Neural progenitor cell (in vitro differentiated cells): ENCODE measurements around the gene HYAL3. TPM values are rescaled to one million over a fixed set of nuclear protein-coding genes. Genes with fewer than 3 reads are reported as not detected.

Experiments
- DNase-seq: peaks from one replicate; pipeline ENCODE4 v3.0.0-alpha.2; 2016; ENCODE audit warnings: low spot score
- H2AFZ ChIP-seq: fragments of 200-600 bp; sonication (generic); replicated peaks from 2 replicates; pipeline ENCODE4 v1.6.1; 2016; ENCODE audit warnings: antibody characterized with exemption
- H3F3A ChIP-seq: fragments of 200-600 bp; sonication (generic); 2 replicates; pipeline ENCODE4 v1.6.1; 2016; ENCODE audit warnings: antibody characterized with exemption, low read depth
- H3K27ac ChIP-seq: fragments of 200-600 bp; sonication (generic); 2 replicates; pipeline ENCODE4 v1.5.1; 2016; ENCODE audit warnings: mild to moderate bottlenecking
- H3K27me3 ChIP-seq: fragments of 200-600 bp; sonication (generic); 2 replicates; pipeline ENCODE4 v1.6.1; 2016; ENCODE audit warnings: mild to moderate bottlenecking, moderate library complexity
- H3K36me3 ChIP-seq: fragments of 200-600 bp; sonication (generic); 2 replicates; pipeline ENCODE4 v1.5.1; 2016
- H3K4me1 ChIP-seq: fragments of 200-600 bp; sonication (generic); 2 replicates; pipeline ENCODE4 v1.6.1; 2016; ENCODE audit warnings: mixed run types
- H3K4me2 ChIP-seq: fragments of 200-600 bp; sonication (generic); 2 replicates; pipeline ENCODE4 v1.6.1; 2016
- H3K4me3 ChIP-seq: fragments of 200-600 bp; sonication (generic); 2 replicates; pipeline ENCODE4 v1.5.1; 2016
- H3K79me2 ChIP-seq: fragments of 200-600 bp; sonication (generic); 2 replicates; pipeline ENCODE4 v1.6.1; 2016; ENCODE audit warnings: low read depth
- H3K9ac ChIP-seq: fragments of 200-600 bp; sonication (generic); 2 replicates; pipeline ENCODE4 v1.6.1; 2016
- H3K9me3 ChIP-seq: fragments of 200-600 bp; sonication (generic); 2 replicates; pipeline ENCODE4 v1.5.1; 2016; ENCODE audit warnings: low read depth
- H4K20me1 ChIP-seq: fragments of 200-600 bp; sonication (generic); 2 replicates; pipeline ENCODE4 v1.6.1; 2016; ENCODE audit warnings: low read depth
- H3K27ac Mint-ChIP-seq: 3 replicates; pipeline ENCODE4 v1.8.0; 2021; ENCODE audit warnings: mixed read lengths
- H3K27me3 Mint-ChIP-seq: 2 replicates; pipeline ENCODE4 v1.8.0; 2022; ENCODE audit warnings: low read depth, mild to moderate bottlenecking, inconsistent platforms, moderate library complexity, mixed read lengths; ENCODE audit not compliant: insufficient read depth
- H3K36me3 Mint-ChIP-seq: 3 replicates; pipeline ENCODE4 v1.8.0; 2021; ENCODE audit warnings: mixed read lengths
- H3K4me1 Mint-ChIP-seq: 3 replicates; pipeline ENCODE4 v1.8.0; 2021; ENCODE audit warnings: mixed read lengths
- H3K4me3 Mint-ChIP-seq: 3 replicates; pipeline ENCODE4 v1.8.0; 2021; ENCODE audit warnings: mild to moderate bottlenecking, moderate library complexity, mixed read lengths
- H3K9me3 Mint-ChIP-seq: 3 replicates; pipeline ENCODE4 v1.8.0; 2020; ENCODE audit warnings: mixed read lengths
- EZH2 ChIP-seq: fragments of 200-600 bp; sonication (generic); IDR thresholded peaks from 2 replicates; pipeline ENCODE4 v1.6.1; 2017; ENCODE audit warnings: antibody characterized with exemption, mild to moderate bottlenecking, moderate library complexity
- EZH2phosphoT487 ChIP-seq: fragments of 200-600 bp; sonication (generic); IDR thresholded peaks from 2 replicates; pipeline ENCODE4 v1.6.1; 2017; ENCODE audit warnings: antibody characterized with exemption
- total RNA-seq: library from RNA; depleted of rRNA; stranded (reverse); fragments of >200 nt; gene quantifications from 2 replicates; pipeline ENCODE4 v1.2.3, GENCODE V29; 2015; ENCODE audit warnings: low replicate concordance
- TF ChIP-seq, protein P1 (sequence below): fragments of 200-600 bp; sonication (generic); IDR thresholded peaks from 2 replicates; pipeline ENCODE4 v1.5.1; 2017; ENCODE audit warnings: antibody characterized with exemption, mild to moderate bottlenecking

Gene HYAL3
- total RNA-seq, 1 donor from 2014 or later = 2.2 TPM

GRCh38 chr3:50260027-50260941 is 38.9 kb downstream of the HYAL3 start:
- peak overlapping the region; percentile 42 for H3K4me3 ChIP-seq
- peaks cover 7% of the 10 kb centered on the region for H3K27me3 Mint-ChIP-seq
- peaks cover 12% of the 10 kb centered on the region for H3K36me3 Mint-ChIP-seq
- peak; percentile 99 for DNase-seq
- peak overlapping the region; percentile 45 for H3K9ac ChIP-seq
- peaks cover 75% of the 10 kb centered on the region for H3K4me1 Mint-ChIP-seq
- H3K36me3 ChIP-seq = no peaks in the 10 kb centered on the region
- H2AFZ ChIP-seq = no peak overlapping the region
- H3K27ac ChIP-seq = peak overlapping the region; percentile 97
- H3K27me3 ChIP-seq = no peaks in the 10 kb centered on the region
- H3K9me3 Mint-ChIP-seq = no peaks in the 10 kb centered on the region
- H3K4me2 ChIP-seq = peak overlapping the region; percentile 84
- peak overlapping the region; percentile 96 for H3K27ac Mint-ChIP-seq
- no peaks in the 10 kb centered on the region for H3K79me2 ChIP-seq
- peak overlapping the region; percentile 75 for H3K4me3 Mint-ChIP-seq
- H4K20me1 ChIP-seq = peaks cover 29% of the 10 kb centered on the region
- H3F3A ChIP-seq = peaks cover 81% of the 10 kb centered on the region
- TF ChIP-seq EZH2 (no peak), EZH2phosphoT487 (no peak)
- TF ChIP-seq, protein P1, sequence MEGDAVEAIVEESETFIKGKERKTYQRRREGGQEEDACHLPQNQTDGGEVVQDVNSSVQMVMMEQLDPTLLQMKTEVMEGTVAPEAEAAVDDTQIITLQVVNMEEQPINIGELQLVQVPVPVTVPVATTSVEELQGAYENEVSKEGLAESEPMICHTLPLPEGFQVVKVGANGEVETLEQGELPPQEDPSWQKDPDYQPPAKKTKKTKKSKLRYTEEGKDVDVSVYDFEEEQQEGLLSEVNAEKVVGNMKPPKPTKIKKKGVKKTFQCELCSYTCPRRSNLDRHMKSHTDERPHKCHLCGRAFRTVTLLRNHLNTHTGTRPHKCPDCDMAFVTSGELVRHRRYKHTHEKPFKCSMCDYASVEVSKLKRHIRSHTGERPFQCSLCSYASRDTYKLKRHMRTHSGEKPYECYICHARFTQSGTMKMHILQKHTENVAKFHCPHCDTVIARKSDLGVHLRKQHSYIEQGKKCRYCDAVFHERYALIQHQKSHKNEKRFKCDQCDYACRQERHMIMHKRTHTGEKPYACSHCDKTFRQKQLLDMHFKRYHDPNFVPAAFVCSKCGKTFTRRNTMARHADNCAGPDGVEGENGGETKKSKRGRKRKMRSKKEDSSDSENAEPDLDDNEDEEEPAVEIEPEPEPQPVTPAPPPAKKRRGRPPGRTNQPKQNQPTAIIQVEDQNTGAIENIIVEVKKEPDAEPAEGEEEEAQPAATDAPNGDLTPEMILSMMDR = peak; percentile 97
- no peaks in the 10 kb centered on the region for H3K9me3 ChIP-seq
- peaks cover 33% of the 10 kb centered on the region for H3K4me1 ChIP-seq

DNA sequence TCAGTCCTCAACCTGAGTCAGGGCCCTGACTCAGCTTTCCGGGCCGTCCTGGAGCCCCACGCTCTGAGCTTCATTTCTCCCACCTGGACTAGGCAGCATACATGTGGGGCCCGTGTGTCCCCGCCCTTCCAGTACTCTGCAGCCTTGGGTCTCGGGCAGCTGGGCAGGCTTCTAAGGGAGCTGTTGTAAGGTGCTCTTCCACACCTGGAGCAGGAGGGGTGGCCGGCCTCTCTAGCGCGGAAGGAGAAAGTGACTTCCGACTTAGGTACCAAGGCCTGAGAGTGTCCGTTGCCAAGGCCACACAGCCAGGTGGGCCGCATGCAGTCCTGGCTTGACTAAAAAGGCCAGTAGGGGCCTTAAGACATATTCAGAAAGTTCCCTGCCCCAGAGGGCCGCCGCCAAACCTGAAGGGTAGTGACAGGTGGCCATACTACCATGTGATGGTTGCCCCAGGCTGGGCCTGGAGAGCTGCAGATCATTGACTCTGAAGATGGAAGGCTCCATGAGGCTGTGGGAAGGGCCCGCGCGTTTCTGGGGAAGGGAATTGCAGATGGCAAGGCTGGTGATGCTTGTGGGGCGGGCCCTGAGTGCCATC is 39.7 kb downstream of the HYAL3 start:
- no peak overlapping the region for H3K4me3 ChIP-seq
- H3K4me1 Mint-ChIP-seq = peaks cover 70% of the 10 kb centered on the region
- no peaks in the 10 kb centered on the region for H3K27me3 ChIP-seq
- H4K20me1 ChIP-seq = peaks cover 37% of the 10 kb centered on the region
- no peaks in the 10 kb centered on the region for H3K9me3 Mint-ChIP-seq
- H3K9me3 ChIP-seq = no peaks in the 10 kb centered on the region
- no peaks in the 10 kb centered on the region for H3K79me2 ChIP-seq
- TF ChIP-seq EZH2 (no peak), EZH2phosphoT487 (no peak)
- TF ChIP-seq, protein P1 = no peak
- H3K4me1 ChIP-seq = peaks cover 26% of the 10 kb centered on the region
- H3K27ac ChIP-seq = peak overlapping the region; percentile 66
- peak overlapping the region; percentile 95 for H3K27ac Mint-ChIP-seq
- H3K36me3 Mint-ChIP-seq = peaks cover 12% of the 10 kb centered on the region
- peak overlapping the region; percentile 75 for H3K4me3 Mint-ChIP-seq
- H3K9ac ChIP-seq = no peak overlapping the region
- H3K4me2 ChIP-seq = peak overlapping the region; percentile 28
- no peak for DNase-seq
- no peak overlapping the region for H2AFZ ChIP-seq
- H3F3A ChIP-seq = peaks cover 80% of the 10 kb centered on the region
- H3K27me3 Mint-ChIP-seq = peaks cover 7% of the 10 kb centered on the region
- no peaks in the 10 kb centered on the region for H3K36me3 ChIP-seq

DNA sequence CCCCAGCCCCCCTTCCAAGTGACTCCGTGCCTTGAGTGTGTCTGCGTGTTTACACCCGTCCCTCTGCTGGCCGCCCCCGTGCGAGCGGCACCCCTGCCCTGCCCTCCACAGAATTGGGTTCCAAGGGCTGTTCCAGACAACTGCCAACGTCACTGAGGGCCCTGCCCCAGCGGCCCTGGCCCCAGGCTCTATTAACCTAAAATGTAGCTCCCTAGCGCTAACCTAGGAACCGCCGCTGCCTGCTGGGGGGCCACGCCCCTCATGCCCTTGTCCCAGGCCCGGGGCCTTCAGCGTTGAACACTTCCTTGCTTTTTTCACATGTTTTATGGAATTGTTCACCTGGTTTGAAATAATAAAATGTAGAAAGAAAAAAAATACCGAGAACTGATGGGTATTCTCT is 40.2 kb downstream of the HYAL3 start:
- H3K9ac ChIP-seq = no peak overlapping the region
- no peak for DNase-seq
- no peaks in the 10 kb centered on the region for H3K79me2 ChIP-seq
- Mint-ChIP-seq H3K27me3 (peaks cover 7% of the 10 kb centered on the region), H3K9me3 (no peaks in the 10 kb centered on the region), H3K27ac (peak overlapping the region; percentile 95), H3K4me3 (peak overlapping the region; percentile 46), H3K4me1 (peaks cover 64% of the 10 kb centered on the region), H3K36me3 (peaks cover 12% of the 10 kb centered on the region)
- no peak overlapping the region for H2AFZ ChIP-seq
- no peak overlapping the region for H3K4me2 ChIP-seq
- H3K4me3 ChIP-seq = no peak overlapping the region
- peaks cover 42% of the 10 kb centered on the region for H4K20me1 ChIP-seq
- H3K4me1 ChIP-seq = peaks cover 22% of the 10 kb centered on the region
- H3F3A ChIP-seq = peaks cover 77% of the 10 kb centered on the region
- peak overlapping the region; percentile 66 for H3K27ac ChIP-seq
- no peak for TF ChIP-seq EZH2phosphoT487
- TF ChIP-seq, protein P1 = no peak
- no peak for TF ChIP-seq EZH2
- H3K9me3 ChIP-seq = no peaks in the 10 kb centered on the region
- no peaks in the 10 kb centered on the region for H3K36me3 ChIP-seq
- H3K27me3 ChIP-seq = no peaks in the 10 kb centered on the region
